Right lobe of liver (tissue), 6 donors: ENCODE results near the gene BPIFB2. TPM values are rescaled to one million over a fixed set of nuclear protein-coding genes. Genes with fewer than 3 reads are reported as not detected.

Experiments
- ATAC-seq, 4 donors: fragments of 200-7000 bp; cut with Tn5 transposase; one replicate each; pipeline ENCODE4 v1.9.1; 2020; ENCODE audit warnings: mild to moderate bottlenecking in 4 of 4, moderate library complexity in 4 of 4
- DNase-seq, 3 donors: peaks; one replicate each; pipeline ENCODE4 v3.0.0-alpha.2; 2020
- H3K27ac ChIP-seq, 3 donors: fragments of 200-600 bp; one replicate each; pipeline ENCODE4 v1.8.0; 2022
- H3K27me3 ChIP-seq, 2 donors: fragments of 200-600 bp; one replicate each; pipeline ENCODE4 v1.8.0; 2022
- H3K36me3 ChIP-seq, 4 donors: fragments of 200-600 bp; sonication (generic) in 1 of 4; one replicate each; pipeline versions ENCODE4 v1.5.1 to v1.8.0; 2017 to 2022; ENCODE audit warnings: control low read depth in 1 of 4
- H3K4me1 ChIP-seq, 4 donors: fragments of 200-600 bp; sonication (generic) in 1 of 4; one replicate each; pipeline versions ENCODE4 v1.5.1 to v1.8.0; 2017 to 2022; ENCODE audit warnings: control low read depth in 1 of 4
- H3K4me3 ChIP-seq, 3 donors: fragments of 200-600 bp; one replicate each; pipeline ENCODE4 v1.8.0; 2022
- H3K9me3 ChIP-seq, 4 donors: fragments of 200-600 bp; sonication (generic) in 1 of 4; one replicate each; pipeline versions ENCODE4 v1.5.1 to v1.8.0; 2017 to 2022; ENCODE audit warnings: control low read depth in 1 of 4
- CTCF ChIP-seq, 4 donors: fragments of 200-600 bp in 3 of 4; fragments of 450-650 bp in 1 of 4; IDR thresholded peaks; one replicate each; pipeline versions ENCODE4 v1.5.1 to v1.8.0; 2016 to 2022; ENCODE audit warnings: antibody characterized with exemption in 4 of 4, mild to moderate bottlenecking in 2 of 4
- POLR2A ChIP-seq: fragments of 450-650 bp; IDR thresholded peaks from one replicate; pipeline ENCODE4 v1.6.1; 2017; ENCODE audit warnings: antibody characterized with exemption, mild to moderate bottlenecking
- WGBS: methylation state at CpG from one replicate; pipeline ENCODE4 v1.1.6; 2018; ENCODE audit warnings: low coverage, low lambda C conversion rate; ENCODE audit not compliant: insufficient coverage; ENCODE audit errors: missing lambda C conversion rate; 5-methylcytosine and 5-hydroxymethylcytosine counted together
- intact Hi-C, 2 donors: fragments of 100-400 bp; cut with DNase I; formaldehyde crosslinking; loops; one replicate each; pipeline versions ENCODE4 v1.11.2 to v1.14.1; 2022
- total RNA-seq, 6 experiments: library from RNA; depleted of rRNA in 2 of 6; stranded (reverse); fragments of >200 nt in 2 of 6; fragmentation: NEBNext Ultra II Directional in 3 of 6; extraction: Animal tissue kit (Norgen Biotek cat#: 25700) in 3 of 6; gene quantifications; one replicate each; pipeline versions ENCODE4 v1.1.0 to v1.2.4, GENCODE V29; 2016 to 2023
- donor health status: DM: no; HTN: yes; CAD: no.
- donor health status: DM: no; HTN: no; CAD: no.
- donor health status: DM: no; HTN: no; CAD: no.
- donor health status: DM: no; HTN: yes; CAD: no.
- donor health status: DM: no; HTN: yes; CAD: no.

The BPIFB2 gene
- total RNA-seq, 6 experiments from 2014 or later = 0.12 TPM; not detected in 5

GRCh38 chr20:32990426-32990825, 17.1 kb upstream of the BPIFB2 start:
- TF ChIP-seq CTCF (IDR thresholded peaks at IDR 0.05) = no peak
- TF ChIP-seq POLR2A = no peak
- 40% methylated on average over 1 of the region's 3 CpGs for WGBS
- H3K36me3 ChIP-seq = no peaks in the 10 kb centered on the region
- no peaks in the 10 kb centered on the region for H3K9me3 ChIP-seq
- ATAC-seq (no peak), DNase-seq (no peak)
- no peaks in the 10 kb centered on the region for H3K27me3 ChIP-seq
- H3K4me1 ChIP-seq = no peaks in the 10 kb centered on the region
- intact Hi-C loops = no loop called here
- no peak overlapping the region for H3K4me3 ChIP-seq
- no peak overlapping the region for H3K27ac ChIP-seq

- Histone ChIP-seq H3K4me1 (no peaks in the 10 kb centered on the region), H3K27me3 (no peaks in the 10 kb centered on the region), H3K9me3 (no peaks in the 10 kb centered on the region), H3K36me3 (no peaks in the 10 kb centered on the region), H3K27ac (no peak overlapping the region), H3K4me3 (no peak overlapping the region)
- WGBS = 23% methylated on average over 2 of the region's 3 CpGs
- intact Hi-C loops = no loop called here
- no peak for TF ChIP-seq CTCF (IDR thresholded peaks at IDR 0.05)
- ATAC-seq (no peak), DNase-seq (no peak)
These were observed 16.1 kb upstream of the BPIFB2 start for GRCh38 chr20:32991383-32991782.

- intact Hi-C loops = no loop called here
- Histone ChIP-seq H3K27ac (no peak overlapping the region), H3K9me3 (no peaks in the 10 kb centered on the region), H3K4me1 (no peaks in the 10 kb centered on the region), H3K4me3 (no peak overlapping the region), H3K36me3 (no peaks in the 10 kb centered on the region), H3K27me3 (no peaks in the 10 kb centered on the region)
- no peak for DNase-seq
- TF ChIP-seq CTCF (IDR thresholded peaks at IDR 0.05) (no peak), POLR2A (no peak)
- no peak for ATAC-seq
- WGBS = 64% methylated on average over 7 of the region's 8 CpGs
These were observed 15.5 kb upstream of the BPIFB2 start for GRCh38 chr20:32991792-32992641.

- no peak overlapping the region for H3K27ac ChIP-seq
- H3K4me3 ChIP-seq = no peak overlapping the region
- no peak for TF ChIP-seq POLR2A
- DNase-seq (no peak), ATAC-seq (no peak)
- H3K4me1 ChIP-seq = no peaks in the 10 kb centered on the region
- no peaks in the 10 kb centered on the region for H3K27me3 ChIP-seq
- intact Hi-C loops = no loop called here
- H3K9me3 ChIP-seq = no peaks in the 10 kb centered on the region
- H3K36me3 ChIP-seq = no peaks in the 10 kb centered on the region
- WGBS = 35% methylated on average over 7 of the region's 8 CpGs
These were observed 13.9 kb upstream of the BPIFB2 start for GRCh38 chr20:32993496-32994050.

GRCh38 chr20:32995802-32996201, 11.7 kb upstream of the BPIFB2 start:
- no peak overlapping the region for H3K4me3 ChIP-seq
- H3K27ac ChIP-seq = no peak overlapping the region
- intact Hi-C loops = no loop called here
- no peaks in the 10 kb centered on the region for H3K36me3 ChIP-seq
- ATAC-seq = no peak
- TF ChIP-seq POLR2A (no peak), CTCF (IDR thresholded peaks at IDR 0.05) (peak in 1 of 4 donors; percentile 9)
- H3K4me1 ChIP-seq = no peaks in the 10 kb centered on the region
- H3K27me3 ChIP-seq = no peaks in the 10 kb centered on the region
- no peak for DNase-seq
- H3K9me3 ChIP-seq = no peaks in the 10 kb centered on the region
